ENCODE data around the gene KRTAP10-4. TPM values are rescaled to one million over a fixed set of nuclear protein-coding genes. Genes with fewer than 3 reads are reported as not detected.
"Not testable (repeated sequence)": the region's sequence is repeated elsewhere in the genome, so short reads cannot be mapped to it uniquely, and the experiment has no call there.

The KRTAP10-4 gene
- total RNA-seq, 1 donor from 2014 or later = 0.39 TPM

- DNase-seq = no peak
Observed at GRCh38 chr21:44534688-44535087, 38.8 kb upstream of the KRTAP10-4 start.

GRCh38 chr21:44535963-44536362 lies 37.6 kb upstream of the KRTAP10-4 start:
- DNase-seq = no peak

GRCh38 chr21:44537930-44538911 lies 35.3 kb upstream of the KRTAP10-4 start:
- no peak for DNase-seq

- no peak for DNase-seq
Observed at GRCh38 chr21:44539046-44539445, 34.5 kb upstream of the KRTAP10-4 start.

- DNase-seq = no peak
Observed at GRCh38 chr21:44539991-44540666, 33.4 kb upstream of the KRTAP10-4 start, which contains the start of gene KRTAP10-1. KRTAP10-1 (minus strand) TSS chr21:44540195; CDS start chr21:44540150, 45 bp downstream.

- DNase-seq = no peak
Observed at GRCh38 chr21:44540741-44541288, 32.7 kb upstream of the KRTAP10-4 start.

- no peak for DNase-seq
Observed at GRCh38 chr21:44542716-44543115, 30.8 kb upstream of the KRTAP10-4 start.

GRCh38 chr21:44544566-44544965 lies 29.0 kb upstream of the KRTAP10-4 start:
- DNase-seq = no peak

- DNase-seq = no peak
Observed at GRCh38 chr21:44547656-44548331, 25.7 kb upstream of the KRTAP10-4 start.

- DNase-seq = no peak
Observed at GRCh38 chr21:44548381-44548780, 25.1 kb upstream of the KRTAP10-4 start.

GRCh38 chr21:44548922-44549321 lies 24.6 kb upstream of the KRTAP10-4 start:
- no peak for DNase-seq

GRCh38 chr21:44549525-44550211 lies 23.9 kb upstream of the KRTAP10-4 start:
- no peak for DNase-seq

GRCh38 chr21:44550285-44550684 lies 23.2 kb upstream of the KRTAP10-4 start:
- not testable (repeated sequence) for DNase-seq

- DNase-seq = no peak
Observed at GRCh38 chr21:44550807-44551206, 22.7 kb upstream of the KRTAP10-4 start.

GRCh38 chr21:44551340-44551961 lies 22.1 kb upstream of the KRTAP10-4 start, which contains the start of gene KRTAP10-2:
KRTAP10-2 (minus strand) TSS chr21:44551505; CDS start chr21:44551458, 47 bp downstream.
- no peak for DNase-seq

GRCh38 chr21:44552136-44552535 lies 21.4 kb upstream of the KRTAP10-4 start:
- DNase-seq = no peak

- DNase-seq = no peak
Observed at GRCh38 chr21:44552681-44553080, 20.8 kb upstream of the KRTAP10-4 start.

- no peak for DNase-seq
Observed at GRCh38 chr21:44555200-44555875, 18.2 kb upstream of the KRTAP10-4 start.

- no peak for DNase-seq
Observed at GRCh38 chr21:44556879-44557278, 16.6 kb upstream of the KRTAP10-4 start.
